ENCODE measurements around the gene RPL12.

The RPL12 gene

GRCh38 chr9:127403507-127404192, 47.6 kb downstream of the RPL12 start:
- no peak for DNase-seq (ENCODE audit: low read depth)

- no peak for DNase-seq (ENCODE audit: low read depth)
Measured at GRCh38 chr9:127402401-127403090, 48.7 kb downstream of the RPL12 start.

- no peak for DNase-seq (ENCODE audit: low read depth)
Measured at GRCh38 chr9:127399736-127400269, 51.4 kb downstream of the RPL12 start.

- DNase-seq (ENCODE audit: low read depth), result no peak
Measured at GRCh38 chr9:127398715-127399400, 52.3 kb downstream of the RPL12 start.

- no peak for DNase-seq (ENCODE audit: low read depth)
Measured at GRCh38 chr9:127398275-127398647, 52.9 kb downstream of the RPL12 start.

All from stimulated activated CD4-positive, alpha-beta T cell treated with anti-CD3 and anti-CD28 coated beads, Interleukin-2, amount 100 ng/mL, for 4 hours (primary cell).